K562 (cell line): ENCODE data around the gene FARP1. TPM values are rescaled to one million over a fixed set of nuclear protein-coding genes. Genes with fewer than 3 reads are reported as not detected.

Experiments
- BRF2 ChIP-seq: IDR thresholded peaks from 3 replicates; pipeline ENCODE4 v1.6.1; 2011; ENCODE audit warnings: borderline replicate concordance, mild to moderate bottlenecking; ENCODE audit not compliant: insufficient read length, insufficient read depth
- CBX8 ChIP-seq: fragments of 200-600 bp; sonication (generic); IDR thresholded peaks from 2 replicates; pipeline ENCODE4 v1.6.1; 2012; ENCODE audit warnings: borderline replicate concordance, mixed run types, low read depth, mild to moderate bottlenecking, moderate library complexity, mixed read lengths, low read length, control low read depth, inconsistent platforms; ENCODE audit not compliant: poor library complexity, severe bottlenecking; ENCODE audit errors: extremely low read depth
- E2F1 ChIP-seq: sonication (generic); formaldehyde crosslinking; IDR thresholded peaks from 2 replicates; pipeline ENCODE4 v1.8.1; 2023; ENCODE audit warnings: mild to moderate bottlenecking, missing genetic modification reagents, moderate library complexity
- EHMT2 ChIP-seq: fragments of 450-650 bp; IDR thresholded peaks from 2 replicates; pipeline ENCODE4 v1.6.1; 2018; ENCODE audit warnings: antibody characterized with exemption
- ESRRB ChIP-seq: fragments of 250-450 bp; sonication (Bioruptor Pico); IDR thresholded peaks from 2 replicates; pipeline ENCODE4 v1.5.0; 2020; ENCODE audit warnings: mild to moderate bottlenecking, moderate library complexity, borderline replicate concordance
- FIP1L1 ChIP-seq: fragments of 200-400 bp; formaldehyde crosslinking; IDR thresholded peaks from 2 replicates; pipeline ENCODE4 v1.6.1; 2018; ENCODE audit warnings: mild to moderate bottlenecking, low read depth, low read length; ENCODE audit not compliant: poor library complexity, severe bottlenecking
- MEIS2 ChIP-seq: fragments of 450-650 bp; IDR thresholded peaks from 2 replicates; pipeline ENCODE4 v1.6.1; 2014; ENCODE audit warnings: mild to moderate bottlenecking; ENCODE audit not compliant: partially characterized antibody
- NCOA1 ChIP-seq: fragments of 450-650 bp; IDR thresholded peaks from 2 replicates; pipeline ENCODE4 v1.6.1; 2016; ENCODE audit warnings: low read depth
- NFXL1 ChIP-seq: fragments of 450-650 bp; formaldehyde crosslinking; IDR thresholded peaks from 2 replicates; pipeline ENCODE4 v1.4.0; 2021; ENCODE audit warnings: mild to moderate bottlenecking
- PHF21A ChIP-seq: fragments of 450-650 bp; IDR thresholded peaks from 2 replicates; pipeline ENCODE4 v1.6.1; 2017; ENCODE audit warnings: low read depth, borderline replicate concordance
- POLR2AphosphoS5 ChIP-seq: IDR thresholded peaks from 2 replicates; pipeline ENCODE4 v1.6.1; 2011; ENCODE audit warnings: mild to moderate bottlenecking, low read depth, low read length, moderate library complexity; ENCODE audit not compliant: control insufficient read depth, insufficient read depth
- RERE ChIP-seq: sonication (generic); formaldehyde crosslinking; IDR thresholded peaks from 2 replicates; pipeline ENCODE4 v1.8.0; 2023; ENCODE audit warnings: missing genetic modification reagents, mild to moderate bottlenecking, borderline replicate concordance
- SMC3 ChIP-seq: conservative IDR thresholded peaks from 2 replicates; pipeline ENCODE4 v1.6.1; 2011; ENCODE audit warnings: low read depth, low read length, improper control_type of control experiment; ENCODE audit not compliant: insufficient read depth
- ZEB2 ChIP-seq: fragments of 450-650 bp; IDR thresholded peaks from 2 replicates; pipeline ENCODE4 v1.6.1; 2016
- ZNF124 ChIP-seq: sonication (generic); formaldehyde crosslinking; IDR thresholded peaks from 2 replicates; pipeline ENCODE4 v1.8.1; 2022; ENCODE audit warnings: missing genetic modification reagents
- ZNF609 ChIP-seq: sonication (generic); formaldehyde crosslinking; IDR thresholded peaks from 2 replicates; pipeline ENCODE4 v1.8.1; 2023; ENCODE audit warnings: missing genetic modification reagents, mild to moderate bottlenecking, borderline replicate concordance
- polyA plus RNA-seq, 8 experiments: library from polyadenylated mRNA; depleted of rRNA in 4 of 8; stranded (reverse) in 5 of 8; unstranded in 3 of 8; fragments of >200 nt; fragmentation: Nextera tagmentation in 2 of 8; fragmentation: Illumina TruSeq in 1 of 8; extraction: Ambion mirVana in 2 of 8; extraction: Trizol in 1 of 8; gene quantifications; 2 replicates each; pipeline versions ENCODE4 v1.2.1 to v1.2.3, GENCODE V29; 2011 to 2014; ENCODE audit warnings: inconsistent platforms in 1 of 8, missing spikeins in 1 of 8
- total RNA-seq, 7 experiments: library from RNA; depleted of rRNA in 6 of 7; stranded (reverse); fragments of >200 nt in 6 of 7; fragmentation: Illumina TruSeq in 2 of 7; extraction: Trizol in 2 of 7; gene quantifications; 2 replicates each; pipeline versions ENCODE4 v1.2.1 to v1.2.3, GENCODE V29; 2011 to 2021; ENCODE audit warnings: low replicate concordance in 1 of 7

Gene FARP1
- total and polyA plus RNA-seq, 9 of the 15 experiments (the other 6 are each of a cell fraction or from before 2014, with no cell fraction given), result 0.03 to 0.29 (median 0.05) TPM; not detected in 3

GRCh38 chr13:98199480-98199879 lies 56.6 kb downstream of the FARP1 start (continued):
- no peak for TF ChIP-seq RERE (CRISPR knock-in tag)
- no peak for TF ChIP-seq MEIS2
- no peak for TF ChIP-seq ZNF124 (CRISPR knock-in tag)
- no peak for TF ChIP-seq ZEB2
- TF ChIP-seq E2F1, result no peak
- no peak for TF ChIP-seq ESRRB (CRISPR knock-in tag)
- no peak for TF ChIP-seq SMC3
- TF ChIP-seq ZNF609 (CRISPR knock-in tag), result no peak
- no peak for TF ChIP-seq EHMT2
- TF ChIP-seq NFXL1, result no peak
- TF ChIP-seq PHF21A, result no peak
- TF ChIP-seq POLR2AphosphoS5, result no peak
- TF ChIP-seq NCOA1, result no peak
- no peak for TF ChIP-seq BRF2
- TF ChIP-seq CBX8, result no peak
- no peak for TF ChIP-seq FIP1L1
